Right lobe of liver (tissue), 4 donors: ENCODE results near the gene JAK3.

Experiments used
- CTCF ChIP-seq, 4 donors: fragments of 200-600 bp in 3 of 4; fragments of 450-650 bp in 1 of 4; IDR thresholded peaks; one replicate each; pipeline versions ENCODE4 v1.5.1 to v1.8.0; 2016 to 2022; ENCODE audit warnings: antibody characterized with exemption in 4 of 4, mild to moderate bottlenecking in 2 of 4
- POLR2A ChIP-seq: fragments of 450-650 bp; IDR thresholded peaks from one replicate; pipeline ENCODE4 v1.6.1; 2017; ENCODE audit warnings: antibody characterized with exemption, mild to moderate bottlenecking
- donor health status: DM: no; HTN: no; CAD: no.
- donor health status: DM: no; HTN: no; CAD: no.
- donor health status: DM: no; HTN: yes; CAD: no.

- TF ChIP-seq CTCF (IDR thresholded peaks at IDR 0.05) (no peak), POLR2A (no peak)
These were observed 50.9 kb downstream of the JAK3 start for GRCh38 chr19:17796838-17797423.
